Smooth muscle cell (in vitro differentiated cells): ENCODE data around the gene ATP5PD. TPM values are rescaled to one million over a fixed set of nuclear protein-coding genes. Genes with fewer than 3 reads are reported as not detected.
A peak's percentile ranks its signal among the peaks of the same experiment; 100 is the strongest.

ENCODE experiments used
- DNase-seq: peaks from one replicate; lab custom pipeline; 2025; ENCODE audit not compliant: unreplicated experiment; lab: John Stamatoyannopoulos, UW
- H2AFZ ChIP-seq: fragments of 200-600 bp; sonication (generic); 2 replicates; pipeline ENCODE4 v1.6.0; 2016; ENCODE audit warnings: antibody characterized with exemption, low read depth, mild to moderate bottlenecking
- H3F3A ChIP-seq: fragments of 200-600 bp; sonication (generic); 2 replicates; pipeline ENCODE4 v1.6.0; 2017; ENCODE audit warnings: antibody characterized with exemption, low read depth
- H3K27ac ChIP-seq: fragments of 200-600 bp; sonication (generic); 2 replicates; pipeline ENCODE4 v1.5.1; 2016; ENCODE audit warnings: low read depth, mild to moderate bottlenecking
- H3K27me3 ChIP-seq: fragments of 200-600 bp; sonication (generic); 2 replicates; pipeline ENCODE4 v1.6.1; 2016; ENCODE audit warnings: low read depth, mild to moderate bottlenecking
- H3K36me3 ChIP-seq: fragments of 200-600 bp; sonication (generic); 2 replicates; pipeline ENCODE4 v1.5.1; 2016; ENCODE audit warnings: low read depth
- H3K4me1 ChIP-seq: fragments of 200-600 bp; sonication (generic); 2 replicates; pipeline ENCODE4 v1.5.1; 2016; ENCODE audit warnings: low read depth
- H3K4me2 ChIP-seq: fragments of 200-600 bp; sonication (generic); 2 replicates; pipeline ENCODE4 v1.6.0; 2016; ENCODE audit warnings: mild to moderate bottlenecking
- H3K4me3 ChIP-seq: fragments of 200-600 bp; sonication (generic); 2 replicates; pipeline ENCODE4 v1.5.1; 2016; ENCODE audit warnings: mild to moderate bottlenecking
- H3K79me2 ChIP-seq: fragments of 200-600 bp; sonication (generic); 2 replicates; pipeline ENCODE4 v1.6.0; 2016; ENCODE audit warnings: low read depth, mild to moderate bottlenecking
- H3K9ac ChIP-seq: fragments of 200-600 bp; sonication (generic); 2 replicates; pipeline ENCODE4 v1.6.0; 2016; ENCODE audit warnings: low read depth
- H3K9me3 ChIP-seq: fragments of 200-600 bp; sonication (generic); replicated peaks from 2 replicates; pipeline ENCODE4 v1.5.1; 2016; ENCODE audit warnings: low read depth
- H4K20me1 ChIP-seq: fragments of 200-600 bp; sonication (generic); 2 replicates; pipeline ENCODE4 v1.6.0; 2016; ENCODE audit warnings: low read depth
- WGBS: methylation state at CpG from one replicate; pipeline ENCODE4 v1.1.7; 2016; ENCODE audit warnings: low lambda C conversion rate; 5-methylcytosine and 5-hydroxymethylcytosine counted together
- polyA plus RNA-seq: library from polyadenylated mRNA; unstranded; fragments of >200 nt; fragmentation: Nextera tagmentation; extraction: Ambion mirVana; gene quantifications from 2 replicates; pipeline ENCODE4 v1.2.1, GENCODE V29; 2016
- total RNA-seq: library from RNA; depleted of rRNA; stranded (reverse); fragments of >200 nt; gene quantifications from 2 replicates; pipeline ENCODE4 v1.2.3, GENCODE V29; 2014
- TF ChIP-seq, protein P1 (sequence below): fragments of 200-600 bp; sonication (generic); IDR thresholded peaks from 2 replicates; pipeline ENCODE4 v1.5.1; 2017; ENCODE audit warnings: borderline replicate concordance, mild to moderate bottlenecking, antibody characterized with exemption; ENCODE audit not compliant: insufficient read depth, poor library complexity, severe bottlenecking

ATP5PD gene
- total and polyA plus RNA-seq, 2 experiments from 2014 or later: 309 to 318 TPM

GRCh38 chr17:75068750-75069149, 22.0 kb upstream of the ATP5PD start:
- Histone ChIP-seq H3K79me2 (no peaks in the 10 kb centered on the region), H2AFZ (no peak overlapping the region), H3F3A (no peaks in the 10 kb centered on the region), H3K36me3 (no peaks in the 10 kb centered on the region), H3K4me3 (no peak overlapping the region), H3K27ac (no peak overlapping the region), H3K4me2 (no peak overlapping the region), H4K20me1 (no peaks in the 10 kb centered on the region), H3K9ac (no peak overlapping the region), H3K27me3 (no peaks in the 10 kb centered on the region), H3K9me3 (no peaks in the 10 kb centered on the region), H3K4me1 (no peaks in the 10 kb centered on the region)
- no peak for DNase-seq
- TF ChIP-seq, protein P1, sequence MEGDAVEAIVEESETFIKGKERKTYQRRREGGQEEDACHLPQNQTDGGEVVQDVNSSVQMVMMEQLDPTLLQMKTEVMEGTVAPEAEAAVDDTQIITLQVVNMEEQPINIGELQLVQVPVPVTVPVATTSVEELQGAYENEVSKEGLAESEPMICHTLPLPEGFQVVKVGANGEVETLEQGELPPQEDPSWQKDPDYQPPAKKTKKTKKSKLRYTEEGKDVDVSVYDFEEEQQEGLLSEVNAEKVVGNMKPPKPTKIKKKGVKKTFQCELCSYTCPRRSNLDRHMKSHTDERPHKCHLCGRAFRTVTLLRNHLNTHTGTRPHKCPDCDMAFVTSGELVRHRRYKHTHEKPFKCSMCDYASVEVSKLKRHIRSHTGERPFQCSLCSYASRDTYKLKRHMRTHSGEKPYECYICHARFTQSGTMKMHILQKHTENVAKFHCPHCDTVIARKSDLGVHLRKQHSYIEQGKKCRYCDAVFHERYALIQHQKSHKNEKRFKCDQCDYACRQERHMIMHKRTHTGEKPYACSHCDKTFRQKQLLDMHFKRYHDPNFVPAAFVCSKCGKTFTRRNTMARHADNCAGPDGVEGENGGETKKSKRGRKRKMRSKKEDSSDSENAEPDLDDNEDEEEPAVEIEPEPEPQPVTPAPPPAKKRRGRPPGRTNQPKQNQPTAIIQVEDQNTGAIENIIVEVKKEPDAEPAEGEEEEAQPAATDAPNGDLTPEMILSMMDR: no peak
- WGBS: 80% methylated on average over 8 of the region's 8 CpGs

- no peak overlapping the region for H3K4me3 ChIP-seq
- H3K27me3 ChIP-seq: no peaks in the 10 kb centered on the region
- TF ChIP-seq, protein P1: no peak
- no peak overlapping the region for H3K27ac ChIP-seq
- no peaks in the 10 kb centered on the region for H3F3A ChIP-seq
- no peaks in the 10 kb centered on the region for H3K9me3 ChIP-seq
- WGBS: 69% methylated on average over 4 of the region's 4 CpGs
- no peaks in the 10 kb centered on the region for H3K79me2 ChIP-seq
- no peak overlapping the region for H3K4me2 ChIP-seq
- DNase-seq: no peak
- no peaks in the 10 kb centered on the region for H4K20me1 ChIP-seq
- no peak overlapping the region for H3K9ac ChIP-seq
- no peaks in the 10 kb centered on the region for H3K36me3 ChIP-seq
- no peaks in the 10 kb centered on the region for H3K4me1 ChIP-seq
- no peak overlapping the region for H2AFZ ChIP-seq
Measured at GRCh38 chr17:75067856-75068255, 21.1 kb upstream of the ATP5PD start.

DNA sequence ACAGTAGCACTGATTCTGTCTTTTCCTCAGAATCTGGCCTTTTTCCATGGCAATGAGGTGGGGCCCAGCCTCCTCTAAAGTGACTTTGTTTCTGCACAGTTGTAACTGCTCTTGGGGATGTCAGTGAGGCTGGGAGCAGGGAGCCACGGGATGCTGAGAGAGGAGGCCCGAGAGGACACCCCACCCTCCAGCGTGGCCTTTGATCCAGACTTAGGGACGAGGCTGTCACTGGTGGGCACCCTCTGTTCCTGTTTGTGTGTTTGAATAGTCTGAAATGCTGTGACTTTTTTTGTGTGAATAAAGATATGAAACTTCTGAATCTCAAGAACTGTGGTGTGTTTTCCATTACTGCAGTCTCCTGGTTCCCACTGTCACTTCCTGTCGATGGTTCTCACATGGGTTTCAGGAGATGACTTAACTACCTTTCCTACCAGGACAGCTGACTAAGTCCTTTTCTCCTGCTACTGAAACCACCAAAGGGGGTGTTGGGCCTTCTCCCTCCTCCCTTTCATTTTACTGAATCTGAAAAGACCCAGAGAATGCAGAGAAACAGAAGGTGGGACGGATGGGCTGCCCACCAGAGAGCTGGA, 18.9 kb upstream of the ATP5PD start:
- TF ChIP-seq, protein P1: no peak

More for the DNA sequence above, 18.9 kb upstream of the ATP5PD start:
- 89% methylated on average over 6 of the region's 6 CpGs for WGBS
- Histone ChIP-seq H3K4me2 (no peak overlapping the region), H3K4me1 (no peaks in the 10 kb centered on the region), H3K79me2 (no peaks in the 10 kb centered on the region), H3F3A (no peaks in the 10 kb centered on the region), H3K9me3 (no peaks in the 10 kb centered on the region), H3K27ac (peak overlapping the region; percentile 1), H4K20me1 (no peaks in the 10 kb centered on the region), H2AFZ (no peak overlapping the region), H3K4me3 (no peak overlapping the region), H3K9ac (no peak overlapping the region), H3K27me3 (no peaks in the 10 kb centered on the region), H3K36me3 (no peaks in the 10 kb centered on the region)
- no peak for DNase-seq
